IMR-90 (cell line): ENCODE data around the gene SYPL2. TPM values are rescaled to one million over a fixed set of nuclear protein-coding genes. Genes with fewer than 3 reads are reported as not detected.

Experiments
- ATAC-seq: fragments of 200-7000 bp; cut with Tn5 transposase; 2 replicates; pipeline ENCODE4 v1.9.1; 2020; ENCODE audit warnings: low read depth, mild to moderate bottlenecking, moderate library complexity
- BruUV-seq: library from RNA; stranded (reverse); fragments of 400-500 nt; replicated peaks from 2 replicates; lab custom pipeline; 2021; lab: Mats Ljungman, UMichigan
- CTCF ChIA-PET: fragments of 300-600 bp; formaldehyde crosslinking; extraction: SDS; loops from one replicate; lab custom pipeline; 2021; ENCODE audit warnings: antibody characterized with exemption; lab: Yijun Ruan, JAX
- POLR2A ChIA-PET: fragments of 300-600 bp; sonication (Branson Sonifier 250); formaldehyde crosslinking; loops from one replicate; lab custom pipeline; 2022; ENCODE audit warnings: antibody characterized with exemption; ENCODE audit not compliant: unreplicated experiment; lab: Charles Lee
- DNase-seq: peaks from one replicate; pipeline ENCODE4 v3.0.0; 2013
- H2AFZ ChIP-seq: replicated peaks from 2 replicates; pipeline ENCODE3; 2013; ENCODE audit warnings: low read length, mild to moderate bottlenecking; ENCODE audit not compliant: poor library complexity
- H2AK5ac ChIP-seq: 2 replicates; pipeline ENCODE4 v1.6.1; 2013; ENCODE audit warnings: low read depth, low read length, inconsistent platforms
- H2AK9ac ChIP-seq: replicated peaks from 2 replicates; pipeline ENCODE3; 2013; ENCODE audit warnings: mild to moderate bottlenecking, low read depth, low read length, moderate library complexity; ENCODE audit not compliant: poor library complexity
- H2BK120ac ChIP-seq: 2 replicates; pipeline ENCODE4 v1.6.1; 2013; ENCODE audit warnings: low read depth, low read length, inconsistent platforms
- H2BK15ac ChIP-seq: 3 replicates; pipeline ENCODE4 v1.6.1; 2013; ENCODE audit warnings: low read depth, low read length, inconsistent platforms
- H2BK20ac ChIP-seq: 2 replicates; pipeline ENCODE4 v1.6.1; 2013; ENCODE audit warnings: low read depth, mild to moderate bottlenecking, inconsistent platforms, low read length, moderate library complexity
- H2BK5ac ChIP-seq: 2 replicates; pipeline ENCODE4 v1.6.1; 2013; ENCODE audit warnings: mild to moderate bottlenecking, low read depth, low read length, inconsistent platforms; ENCODE audit not compliant: poor library complexity, severe bottlenecking
- H3K14ac ChIP-seq: replicated peaks from 2 replicates; pipeline ENCODE4 v1.6.1; 2013; ENCODE audit warnings: low read depth, low read length, inconsistent platforms
- H3K18ac ChIP-seq: 2 replicates; pipeline ENCODE4 v1.6.1; 2013; ENCODE audit warnings: low read depth, low read length, control low read depth
- H3K23ac ChIP-seq: 2 replicates; pipeline ENCODE4 v1.6.1; 2013; ENCODE audit warnings: low read depth, low read length, inconsistent platforms
- H3K27ac ChIP-seq: 2 replicates; pipeline ENCODE4 v1.5.1; 2013; ENCODE audit warnings: mild to moderate bottlenecking, control low read depth, low read length; ENCODE audit not compliant: insufficient read depth
- H3K27me3 ChIP-seq: 2 replicates; pipeline ENCODE4 v1.6.1; 2013; ENCODE audit warnings: low read length; ENCODE audit not compliant: control insufficient read depth, insufficient read depth
- H3K36me3 ChIP-seq: 2 replicates; pipeline ENCODE4 v1.6.1; 2013; ENCODE audit warnings: low read length, mixed read lengths; ENCODE audit not compliant: control insufficient read depth, insufficient read depth
- H3K4ac ChIP-seq: 2 replicates; pipeline ENCODE4 v1.6.1; 2013; ENCODE audit warnings: low read depth, low read length, inconsistent platforms
- H3K4me1 ChIP-seq: 2 replicates; pipeline ENCODE4 v1.6.1; 2013; ENCODE audit warnings: low read length, mixed read lengths; ENCODE audit not compliant: control insufficient read depth, insufficient read depth
- H3K4me2 ChIP-seq: 2 replicates; pipeline ENCODE4 v1.6.1; 2013; ENCODE audit warnings: low read depth, mild to moderate bottlenecking, control low read depth, low read length, moderate library complexity
- H3K4me3 ChIP-seq: 2 replicates; pipeline ENCODE4 v1.5.1; 2013; ENCODE audit warnings: low read depth, mild to moderate bottlenecking, control low read depth, low read length, moderate library complexity; ENCODE audit not compliant: insufficient read depth
- H3K56ac ChIP-seq: 2 replicates; pipeline ENCODE4 v1.6.1; 2013; ENCODE audit warnings: low read length, inconsistent platforms; ENCODE audit not compliant: insufficient read depth; ENCODE audit errors: extremely low read depth
- H3K79me1 ChIP-seq, 2 experiments: 2 replicates each; pipeline ENCODE4 v1.6.1; 2013; ENCODE audit warnings: low read length in 2 of 2, inconsistent platforms in 1 of 2, low read depth in 1 of 2
- H3K9ac ChIP-seq: 2 replicates; pipeline ENCODE4 v1.6.1; 2013; ENCODE audit warnings: low read depth, low read length, control low read depth
- H3K9me1 ChIP-seq: 2 replicates; pipeline ENCODE4 v1.6.1; 2013; ENCODE audit warnings: low read length, inconsistent platforms; ENCODE audit not compliant: insufficient read depth
- H3K9me3 ChIP-seq: 2 replicates; pipeline ENCODE4 v1.6.1; 2013; ENCODE audit warnings: low read length; ENCODE audit not compliant: control insufficient read depth, insufficient read depth
- H4K20me1 ChIP-seq: 2 replicates; pipeline ENCODE4 v1.6.1; 2013; ENCODE audit warnings: low read length, inconsistent platforms; ENCODE audit not compliant: insufficient read depth
- H4K5ac ChIP-seq: 2 replicates; pipeline ENCODE4 v1.6.1; 2013; ENCODE audit warnings: mild to moderate bottlenecking, low read depth, low read length, control low read depth
- H4K8ac ChIP-seq, 2 experiments: 2 replicates each; pipeline ENCODE4 v1.6.1; 2013; ENCODE audit warnings: low read depth in 2 of 2, low read length in 2 of 2, control low read depth in 1 of 2, inconsistent platforms in 1 of 2
- H4K91ac ChIP-seq: 2 replicates; pipeline ENCODE4 v1.6.1; 2013; ENCODE audit warnings: low read depth, low read length, inconsistent platforms; ENCODE audit not compliant: insufficient read depth
- BHLHE40 ChIP-seq: fragments of 150-350 bp; IDR thresholded peaks from 2 replicates; pipeline ENCODE4 v1.6.1; 2016; ENCODE audit warnings: mild to moderate bottlenecking, low read depth, low read length
- CEBPB ChIP-seq: IDR thresholded peaks from 2 replicates; pipeline ENCODE4 v1.6.1; 2012; ENCODE audit warnings: low read depth, low read length, improper control_type of control experiment
- CHD1 ChIP-seq: IDR thresholded peaks from 2 replicates; pipeline ENCODE4 v1.6.1; 2012; ENCODE audit warnings: low read depth, low read length, improper control_type of control experiment
- CTCF ChIP-seq: conservative IDR thresholded peaks from 2 replicates; pipeline ENCODE4 v1.5.1; 2012; ENCODE audit warnings: mild to moderate bottlenecking, low read depth, low read length, improper control_type of control experiment
- ELK1 ChIP-seq: fragments of 150-350 bp; IDR thresholded peaks from 2 replicates; pipeline ENCODE4 v1.6.1; 2016; ENCODE audit warnings: low read depth, mild to moderate bottlenecking, low read length, moderate library complexity, borderline replicate concordance
- FOS ChIP-seq: fragments of 150-350 bp; IDR thresholded peaks from 2 replicates; pipeline ENCODE4 v1.6.1; 2016; ENCODE audit warnings: low read depth, low read length
- MAFK ChIP-seq: IDR thresholded peaks from 2 replicates; pipeline ENCODE4 v1.6.1; 2012; ENCODE audit warnings: low read depth, low read length, improper control_type of control experiment
- MAZ ChIP-seq: IDR thresholded peaks from 2 replicates; pipeline ENCODE4 v1.6.1; 2012; ENCODE audit warnings: low read depth, mild to moderate bottlenecking, low read length, improper control_type of control experiment, moderate library complexity, borderline replicate concordance
- MXI1 ChIP-seq: IDR thresholded peaks from 2 replicates; pipeline ENCODE4 v1.6.1; 2012; ENCODE audit warnings: low read depth, mild to moderate bottlenecking, low read length, moderate library complexity, borderline replicate concordance
- NFE2L2 ChIP-seq: fragments of 150-350 bp; IDR thresholded peaks from 2 replicates; pipeline ENCODE4 v1.6.1; 2016; ENCODE audit warnings: low read depth, mild to moderate bottlenecking, low read length
- POLR2A ChIP-seq: IDR thresholded peaks from 2 replicates; pipeline ENCODE4 v1.6.1; 2012; ENCODE audit warnings: mild to moderate bottlenecking, low read depth, low read length
- RAD21 ChIP-seq: IDR thresholded peaks from 2 replicates; pipeline ENCODE4 v1.6.1; 2012; ENCODE audit warnings: low read length, improper control_type of control experiment
- RFX5 ChIP-seq: IDR thresholded peaks from 2 replicates; pipeline ENCODE4 v1.8.0; 2012; ENCODE audit warnings: low read depth, mild to moderate bottlenecking, low read length, moderate library complexity
- SMC3 ChIP-seq: fragments of 150-350 bp; IDR thresholded peaks from 2 replicates; pipeline ENCODE4 v1.6.1; 2016; ENCODE audit warnings: low read depth, mild to moderate bottlenecking, antibody characterized with exemption, low read length, moderate library complexity
- WGBS, 2 experiments: methylation state at CpG; one replicate each; pipeline versions ENCODE4 v1.1.5 to v1.1.7; 2013; ENCODE audit warnings: missing lambda C conversion rate in 2 of 2; ENCODE audit not compliant: insufficient read length in 1 of 2; ENCODE audit errors: extremely low coverage in 2 of 2; 5-methylcytosine and 5-hydroxymethylcytosine counted together
- dilution Hi-C: fragments of 300-500 bp; cut with HindIII; formaldehyde crosslinking; loops from one replicate; pipeline ENCODE4 v1.14.3; 2018; ENCODE audit warnings: low sequenced_read_pairs; ENCODE audit not compliant: unreplicated experiment
- in situ Hi-C: fragments of 300-500 bp; cut with MboI; formaldehyde crosslinking; loops from 3 replicates; pipeline ENCODE4 v1.14.3; 2019; ENCODE audit warnings: low sequenced_read_pairs, inconsistent platforms, mixed read lengths
- intact Hi-C: fragments of 100-400 bp; cut with micrococcal nuclease; formaldehyde crosslinking; loops from 2 replicates; pipeline ENCODE4 v1.10.0; 2022
- polyA plus RNA-seq, 3 experiments: library from polyadenylated mRNA; depleted of rRNA; stranded (reverse); fragments of >200 nt; gene quantifications; 2 replicates each; pipeline ENCODE4 v1.2.3, GENCODE V29; 2012; ENCODE audit warnings: low replicate concordance in 1 of 3
- total RNA-seq: library from RNA; depleted of rRNA; stranded (reverse); fragments of >200 nt; gene quantifications from 2 replicates; pipeline ENCODE4 v1.2.3, GENCODE V29; 2012

SYPL2 gene
- total and polyA plus RNA-seq, 2 of the 4 experiments (the other 2 are of a cell fraction) = under 0.01 to 0.65 TPM

- DNase-seq (no peak), ATAC-seq (no peak)
- WGBS, 2 experiments = no CpG with 5 or more reads among the region's 5 CpGs
- H3K9me1 ChIP-seq = peaks cover 8% of the 10 kb centered on the region
- no peak overlapping the region for H3K4ac ChIP-seq
- in situ Hi-C loops = no loop called here
- H3K14ac ChIP-seq = no peak overlapping the region
- intact Hi-C loops = no loop called here
- H3K23ac ChIP-seq = no peak overlapping the region
- TF ChIP-seq BHLHE40 (no peak), RAD21 (no peak), FOS (no peak), CEBPB (no peak), MAZ (no peak), RFX5 (no peak), CTCF (no peak; the same call in 1 of the 2 replicates), ELK1 (no peak), SMC3 (no peak), MAFK (no peak), CHD1 (no peak), NFE2L2 (no peak), POLR2A (no peak), MXI1 (no peak)
- no peak overlapping the region for H2BK20ac ChIP-seq
- no peak overlapping the region for H2BK120ac ChIP-seq
- H4K5ac ChIP-seq = no peak overlapping the region
- H3K56ac ChIP-seq = no peak overlapping the region
- no peak overlapping the region for H2AK5ac ChIP-seq
- no peak overlapping the region for H3K9ac ChIP-seq
- H3K4me2 ChIP-seq = no peak overlapping the region
- no peak overlapping the region for H3K27ac ChIP-seq
- no peak overlapping the region for H3K18ac ChIP-seq
- no peak overlapping the region for H2BK5ac ChIP-seq
- no TSS peak for BruUV-seq
- CTCF ChIA-PET = interaction anchor here (8.5 kb wide), 1 partner anchor 44 kb away, joined by 75 read pairs; no protein-coding TSS in a partner anchor
- no peaks in the 10 kb centered on the region for H3K27me3 ChIP-seq
- peaks cover 5% of the 10 kb centered on the region; the same call in 1 of the 2 replicates for H3K4me1 ChIP-seq
- dilution Hi-C loops = no loop called here
- H2AK9ac ChIP-seq = no peak overlapping the region
- no peak overlapping the region for H2AFZ ChIP-seq
- H3K79me1 ChIP-seq = peaks cover 9 to 22% of the 10 kb centered on the region in 2 experiments; a peak in 3 of 4 replicates
- H4K20me1 ChIP-seq = no peaks in the 10 kb centered on the region
- H3K36me3 ChIP-seq = peaks cover 15% of the 10 kb centered on the region
- no peaks in the 10 kb centered on the region for H3K9me3 ChIP-seq
- POLR2A ChIA-PET = no interaction called here
- no peak overlapping the region for H3K4me3 ChIP-seq
- no peak overlapping the region for H2BK15ac ChIP-seq
- H4K8ac ChIP-seq = no peak overlapping the region
- no peak overlapping the region for H4K91ac ChIP-seq
Measured at GRCh38 chr1:109488201-109488600, 21.9 kb downstream of the SYPL2 start.
